Fibroblast of lung (primary cell): ENCODE measurements around the gene DUSP23.

Experiments used
- CTCF ChIP-seq, 2 donors: IDR thresholded peaks in 1 of 2; conservative IDR thresholded peaks in 1 of 2; 1 replicate in 1 of 2; 2 replicates in 1 of 2; pipeline ENCODE4 v1.5.1; 2011 to 2012; ENCODE audit warnings: low read length in 2 of 2, control low read depth in 1 of 2, inconsistent platforms in 1 of 2, low read depth in 1 of 2, mild to moderate bottlenecking in 1 of 2
- EZH2 ChIP-seq: IDR thresholded peaks from 2 replicates; pipeline ENCODE4 v1.5.1; 2012; ENCODE audit warnings: low read length, control low read depth, mild to moderate bottlenecking; ENCODE audit errors: missing control alignments

DNA sequence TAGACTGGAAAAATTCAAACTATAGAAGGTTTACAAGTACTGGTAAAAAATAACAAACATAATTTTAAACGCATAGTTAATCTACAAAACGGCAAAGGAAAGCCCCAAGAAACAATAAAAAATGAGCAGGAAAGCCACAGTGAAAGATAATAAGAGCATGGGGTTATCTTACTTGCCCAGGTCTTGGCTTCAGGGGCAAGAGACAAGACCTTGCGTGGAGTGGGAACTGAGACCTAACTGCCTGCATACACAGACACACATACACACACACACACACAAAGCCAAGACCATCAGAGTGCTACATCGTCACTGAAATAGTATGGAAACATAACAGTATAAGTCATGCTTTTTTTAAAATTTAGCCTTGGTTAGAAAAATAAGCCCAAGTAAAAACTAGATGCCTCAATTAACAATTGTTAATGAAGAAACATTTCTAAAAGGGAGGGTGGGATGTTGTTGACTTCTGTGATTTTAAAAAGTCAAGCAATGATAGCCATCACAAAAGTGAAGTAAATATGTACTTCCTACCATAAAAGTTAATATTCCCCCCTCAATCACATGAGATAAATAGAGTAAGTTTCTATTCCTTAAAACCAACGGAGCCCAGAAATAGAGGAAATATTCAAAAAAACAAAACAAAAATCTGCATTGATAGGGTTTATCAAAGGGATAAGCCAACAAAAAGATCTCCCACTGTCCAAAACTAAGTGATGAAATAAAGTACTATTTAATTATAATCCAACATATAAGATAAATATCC lies 36.9 kb upstream of the DUSP23 start:
- TF ChIP-seq CTCF (conservative IDR thresholded peaks at IDR 0.05 in 1 of 2, IDR thresholded peaks at IDR 0.05 in 1 of 2; ENCODE audit: low read depth in 1 of 2, low read length in 2 of 2) (no peak), EZH2 (no peak)
